Endothelial cell of umbilical vein (primary cell): ENCODE measurements around the gene CCNJ.

Experiments
- EZH2 ChIP-seq: IDR thresholded peaks from 2 replicates; pipeline ENCODE4 v1.6.1; 2012; ENCODE audit warnings: borderline replicate concordance, low read depth, mild to moderate bottlenecking, moderate library complexity, low read length, inconsistent platforms; ENCODE audit not compliant: severe bottlenecking
- POLR2A ChIP-seq: IDR thresholded peaks from 2 replicates; pipeline ENCODE4 v1.6.1; 2012; ENCODE audit warnings: low read depth, mild to moderate bottlenecking, control low read depth, low read length
- TF ChIP-seq, protein P1 (sequence below), 2 donors: IDR thresholded peaks; 1 replicate in 1 of 2; 2 replicates in 1 of 2; pipeline ENCODE4 v1.5.1; 2011; ENCODE audit warnings: low read length in 2 of 2, mild to moderate bottlenecking in 2 of 2, moderate library complexity in 2 of 2, control low read depth in 1 of 2, inconsistent platforms in 1 of 2, low read depth in 1 of 2; ENCODE audit not compliant: insufficient read depth in 1 of 2; ENCODE audit errors: extremely low read depth in 1 of 2

DNA sequence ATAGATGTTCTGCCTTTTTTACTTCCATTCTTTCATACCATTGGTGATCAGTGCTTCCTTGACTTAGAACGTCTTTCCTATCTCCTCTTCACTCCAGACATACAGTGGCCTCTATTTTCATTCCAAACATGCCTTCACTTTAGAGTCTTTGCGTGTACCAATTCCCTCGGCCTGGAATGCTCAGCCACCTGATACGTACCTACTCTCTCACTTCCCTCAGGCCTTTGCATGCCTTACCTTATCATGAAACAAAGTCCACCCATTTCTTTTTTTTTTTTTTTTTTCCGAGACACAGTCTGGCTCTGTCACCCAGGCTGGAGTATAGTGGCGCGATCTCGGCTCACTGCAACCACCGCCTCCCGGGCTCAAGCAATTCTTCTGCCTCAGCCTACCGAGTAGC lies 2.2 kb upstream of the CCNJ start:
- no peak for TF ChIP-seq EZH2
- no peak for TF ChIP-seq POLR2A
- TF ChIP-seq, protein P1, sequence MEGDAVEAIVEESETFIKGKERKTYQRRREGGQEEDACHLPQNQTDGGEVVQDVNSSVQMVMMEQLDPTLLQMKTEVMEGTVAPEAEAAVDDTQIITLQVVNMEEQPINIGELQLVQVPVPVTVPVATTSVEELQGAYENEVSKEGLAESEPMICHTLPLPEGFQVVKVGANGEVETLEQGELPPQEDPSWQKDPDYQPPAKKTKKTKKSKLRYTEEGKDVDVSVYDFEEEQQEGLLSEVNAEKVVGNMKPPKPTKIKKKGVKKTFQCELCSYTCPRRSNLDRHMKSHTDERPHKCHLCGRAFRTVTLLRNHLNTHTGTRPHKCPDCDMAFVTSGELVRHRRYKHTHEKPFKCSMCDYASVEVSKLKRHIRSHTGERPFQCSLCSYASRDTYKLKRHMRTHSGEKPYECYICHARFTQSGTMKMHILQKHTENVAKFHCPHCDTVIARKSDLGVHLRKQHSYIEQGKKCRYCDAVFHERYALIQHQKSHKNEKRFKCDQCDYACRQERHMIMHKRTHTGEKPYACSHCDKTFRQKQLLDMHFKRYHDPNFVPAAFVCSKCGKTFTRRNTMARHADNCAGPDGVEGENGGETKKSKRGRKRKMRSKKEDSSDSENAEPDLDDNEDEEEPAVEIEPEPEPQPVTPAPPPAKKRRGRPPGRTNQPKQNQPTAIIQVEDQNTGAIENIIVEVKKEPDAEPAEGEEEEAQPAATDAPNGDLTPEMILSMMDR (IDR thresholded peaks at IDR 0.05; ENCODE audit: extremely low read depth in 1 of 2, insufficient read depth in 1 of 2, low read depth in 1 of 2, low read length in 2 of 2) = no peak
